HG03135 (cell line): ENCODE results near the gene MRTFB.

Source experiments
- ATAC-seq: cut with Tn5 transposase; IDR thresholded peaks from one replicate; pipeline ENCODE4 v1.9.1; 2021; ENCODE audit warnings: mild to moderate bottlenecking, moderate library complexity; ENCODE audit not compliant: unreplicated experiment

MRTFB gene

GRCh38 chr16:14225457-14225856 lies 154.3 kb downstream of the MRTFB start:
- ATAC-seq, result no peak

DNA sequence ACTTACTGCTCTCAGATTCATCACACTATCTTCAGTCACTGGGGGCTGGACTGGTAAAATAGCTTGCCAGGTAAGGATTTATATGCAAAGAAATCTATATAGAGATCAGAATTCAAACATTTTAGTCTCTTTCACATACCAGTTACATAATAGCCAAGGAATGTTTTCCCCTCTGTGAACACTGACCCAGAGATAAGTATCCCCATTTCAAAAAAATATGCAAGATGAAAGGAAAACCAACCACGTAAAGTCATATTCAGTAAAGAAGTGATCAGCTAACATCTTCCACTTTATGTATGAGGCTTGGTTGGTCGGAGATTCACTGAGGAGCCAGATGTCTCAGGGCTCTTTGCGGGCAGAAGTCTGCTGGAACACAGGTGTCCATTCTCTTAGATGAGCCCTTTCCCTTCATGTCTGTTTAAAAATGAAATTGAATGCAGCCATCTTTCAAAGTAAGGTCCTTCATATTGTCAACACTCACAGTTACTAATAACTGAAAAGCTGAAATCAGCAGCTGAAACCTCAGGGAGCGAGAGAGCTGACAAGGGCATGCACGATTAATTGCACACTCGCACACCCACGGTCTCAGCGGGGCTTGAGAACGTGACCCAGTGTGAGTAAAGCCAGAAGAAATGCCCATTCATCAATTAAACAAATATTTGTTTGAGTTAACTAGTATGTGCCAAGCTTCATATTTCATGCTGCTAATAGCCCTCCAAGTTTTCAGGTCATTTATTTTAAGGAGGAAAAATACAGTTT lies 161.2 kb downstream of the MRTFB start:
- no peak for ATAC-seq

DNA sequence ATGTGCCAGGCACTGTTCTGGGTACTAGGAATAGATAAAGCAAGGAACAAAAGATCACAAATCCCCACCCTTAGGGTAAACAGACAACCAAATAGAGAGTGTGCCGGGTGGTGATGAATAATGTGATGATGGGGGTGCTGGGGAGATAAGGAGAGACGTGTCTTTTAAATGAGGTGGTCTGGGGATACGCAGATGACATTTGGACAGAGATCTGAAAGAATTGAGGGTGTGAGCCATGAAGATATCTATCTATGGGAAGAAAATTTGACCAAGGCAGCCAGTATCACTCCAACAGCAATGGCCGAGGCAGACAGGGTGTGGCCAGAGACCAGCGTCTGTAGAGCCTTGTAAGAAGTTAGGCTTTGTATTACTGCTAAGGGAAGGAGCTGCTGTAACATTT lies 165.3 kb downstream of the MRTFB start:
- ATAC-seq, result no peak

DNA sequence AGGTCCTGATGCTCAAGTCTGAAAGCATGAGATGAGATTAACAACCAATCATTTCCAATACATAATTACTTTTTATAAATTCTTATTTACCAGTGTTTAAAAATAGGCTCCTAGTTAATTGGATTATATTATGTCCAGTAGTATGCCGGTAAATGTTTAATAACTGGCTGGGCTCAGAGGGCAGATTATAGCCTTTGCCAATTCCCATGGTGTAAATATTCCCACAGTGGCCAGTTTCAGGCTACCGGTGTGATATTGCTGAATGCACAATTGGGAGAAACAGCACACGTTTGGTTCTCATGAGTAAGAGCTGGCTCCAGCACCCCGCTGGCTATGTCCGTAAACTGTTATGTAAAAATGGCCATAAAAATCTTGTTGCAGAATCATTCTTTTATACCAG lies 167.6 kb downstream of the MRTFB start:
- ATAC-seq, result no peak

GRCh38 chr16:14239791-14240190 lies 168.7 kb downstream of the MRTFB start:
- no peak for ATAC-seq

GRCh38 chr16:14240219-14240843 lies 169.2 kb downstream of the MRTFB start:
- no peak for ATAC-seq

DNA sequence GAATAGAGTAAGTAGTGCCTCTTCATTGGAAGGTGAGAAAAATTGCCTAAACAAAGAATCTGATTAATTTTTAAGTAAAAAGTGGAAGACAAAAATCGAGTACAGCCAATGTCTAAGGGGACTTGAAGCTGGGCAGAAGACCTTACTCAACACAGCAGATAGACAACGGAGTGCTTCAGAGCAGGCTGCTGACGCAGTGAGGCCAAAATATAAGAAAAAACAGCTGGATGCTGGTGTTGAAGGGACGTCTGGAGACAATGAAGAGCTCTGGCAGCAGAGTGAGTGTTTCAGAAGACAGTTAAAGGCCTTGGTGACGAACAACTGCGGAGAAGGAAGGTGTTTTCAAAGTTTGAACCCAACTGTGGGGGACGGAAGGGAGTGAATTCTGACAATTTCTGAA lies 169.8 kb downstream of the MRTFB start:
- no peak for ATAC-seq

DNA sequence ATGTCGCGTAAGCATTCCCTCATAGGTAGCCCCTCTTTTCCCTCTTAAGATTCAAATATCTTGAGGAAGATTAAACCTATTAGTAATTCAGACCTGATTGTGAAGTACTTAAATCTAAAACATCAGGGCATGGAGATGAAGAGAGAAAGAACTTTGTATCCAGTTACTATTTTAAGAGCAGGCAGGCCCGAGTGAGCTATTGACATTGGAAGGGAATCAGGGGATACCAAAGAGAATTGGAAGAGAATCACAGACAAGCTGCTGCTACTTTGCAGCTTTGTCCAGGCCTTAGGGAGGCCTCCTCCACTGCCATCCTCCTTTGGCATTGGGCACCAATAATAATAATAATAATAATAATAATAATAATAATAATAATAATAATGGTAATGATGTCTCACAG lies 170.5 kb downstream of the MRTFB start:
- no peak for ATAC-seq

DNA sequence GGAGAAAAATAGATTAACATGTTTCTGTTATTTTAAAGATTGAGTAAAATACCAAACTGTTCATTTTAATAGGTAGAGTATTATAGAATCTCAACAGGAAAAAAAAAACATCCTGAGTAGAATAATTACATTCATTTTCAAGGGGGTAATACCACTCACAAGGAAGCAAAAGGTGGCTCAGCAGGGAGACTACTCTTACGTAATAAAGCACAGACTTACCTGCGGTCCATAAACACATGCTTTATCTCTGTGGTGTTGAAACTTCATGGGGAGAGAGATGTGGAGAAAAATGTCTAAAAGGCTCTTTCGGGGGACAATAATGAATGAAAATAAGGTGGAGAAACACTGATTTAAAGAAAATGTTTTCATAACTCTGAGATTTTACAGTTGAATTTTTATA lies 171.7 kb downstream of the MRTFB start:
- no peak for ATAC-seq

GRCh38 chr16:14244196-14245010 lies 173.3 kb downstream of the MRTFB start:
- ATAC-seq, result no peak

DNA sequence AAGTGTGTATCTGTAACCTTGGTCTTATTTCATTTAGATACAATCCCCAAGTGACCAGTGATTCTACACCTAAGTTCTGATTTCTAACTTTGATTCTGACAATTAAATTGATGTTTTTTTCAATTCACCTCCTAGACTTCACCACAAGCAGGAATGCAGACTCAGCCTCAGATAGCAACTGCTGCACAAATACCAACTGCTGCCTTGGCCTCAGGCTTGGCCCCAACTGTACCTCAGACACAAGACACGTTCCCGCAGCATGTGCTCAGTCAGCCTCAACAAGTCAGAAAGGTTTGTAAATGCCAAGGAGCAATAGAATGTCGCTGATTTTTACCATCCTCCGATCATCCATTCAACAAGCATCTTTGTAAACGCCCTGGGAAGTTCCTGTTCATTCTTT lies 177.7 kb downstream of the MRTFB start:
- no peak for ATAC-seq

DNA sequence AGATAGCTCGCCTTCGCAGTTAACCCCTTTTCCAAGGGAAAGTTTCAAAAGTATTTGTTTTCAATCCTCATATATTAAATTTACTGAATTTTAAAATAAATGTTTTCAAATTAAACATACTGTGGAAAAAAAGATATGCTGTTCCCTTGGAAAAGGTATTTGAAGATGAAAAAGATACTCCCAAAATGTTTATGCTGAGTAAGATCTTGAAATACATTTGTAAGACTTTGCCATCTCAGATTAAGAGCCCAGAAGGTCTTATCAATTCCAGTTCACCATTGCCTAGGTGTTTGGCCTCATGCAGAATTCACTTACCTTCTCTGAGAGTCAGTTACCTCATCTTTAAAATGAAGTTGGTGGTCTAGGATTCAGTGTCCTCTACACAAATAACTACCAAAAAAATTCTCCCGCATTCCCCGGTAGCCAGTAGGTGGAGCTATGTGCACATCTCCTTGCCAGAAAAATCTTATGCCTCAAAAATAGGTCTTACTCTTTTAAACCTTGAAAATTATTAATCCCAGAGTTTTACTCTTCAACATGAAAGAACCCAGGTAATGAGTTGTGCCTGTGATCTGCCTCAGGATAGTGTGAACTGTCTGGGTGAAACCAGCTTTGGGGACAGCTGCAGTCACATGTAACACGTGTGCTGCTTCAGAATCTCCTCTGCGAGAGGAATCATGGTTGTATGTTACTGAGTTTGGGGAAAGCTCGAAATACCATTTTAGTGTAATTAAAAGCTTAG lies 178.3 kb downstream of the MRTFB start:
- no peak for ATAC-seq

GRCh38 chr16:14251419-14251818 lies 180.3 kb downstream of the MRTFB start:
- ATAC-seq, result no peak

- no peak for ATAC-seq
These were observed 181.7 kb downstream of the MRTFB start for GRCh38 chr16:14252860-14253259.

DNA sequence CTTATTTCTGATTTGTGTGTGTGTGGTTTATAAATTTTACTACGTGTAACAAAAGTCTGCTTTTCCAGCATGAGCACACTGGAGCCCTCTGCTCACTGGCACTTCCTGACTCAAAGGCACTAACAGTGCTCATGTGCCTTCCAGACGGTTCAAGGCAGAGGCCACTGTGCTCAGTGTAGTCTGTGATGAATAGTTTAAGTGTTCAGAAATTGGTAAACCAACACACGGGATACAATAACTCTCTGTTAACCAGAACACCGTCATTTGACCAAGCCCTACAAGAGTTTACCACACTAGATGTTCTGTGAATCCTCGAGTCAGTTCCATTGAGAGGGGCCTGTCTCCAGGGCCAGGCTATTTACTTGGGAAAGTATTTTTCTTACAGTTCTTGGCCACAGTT lies 191.9 kb downstream of the MRTFB start:
- no peak for ATAC-seq

DNA sequence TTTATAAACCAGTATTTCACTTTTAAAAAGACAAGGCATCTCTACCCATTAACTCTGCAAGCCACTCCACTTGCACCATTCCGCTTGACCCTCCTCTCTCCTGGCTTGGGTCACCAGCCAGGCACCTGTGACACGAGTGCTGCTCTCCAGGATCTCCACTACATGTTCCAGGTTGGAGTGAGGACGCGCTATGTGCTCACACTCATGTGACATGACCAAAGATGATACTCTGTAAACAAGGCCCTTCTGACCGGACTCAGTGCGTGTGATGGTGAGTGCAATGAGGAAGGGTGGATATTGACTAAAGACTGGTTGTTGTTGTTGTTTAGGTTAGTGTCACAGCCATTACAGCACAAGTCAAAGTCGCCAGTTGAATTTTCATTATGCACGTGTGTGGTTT lies 192.7 kb downstream of the MRTFB start:
- no peak for ATAC-seq

DNA sequence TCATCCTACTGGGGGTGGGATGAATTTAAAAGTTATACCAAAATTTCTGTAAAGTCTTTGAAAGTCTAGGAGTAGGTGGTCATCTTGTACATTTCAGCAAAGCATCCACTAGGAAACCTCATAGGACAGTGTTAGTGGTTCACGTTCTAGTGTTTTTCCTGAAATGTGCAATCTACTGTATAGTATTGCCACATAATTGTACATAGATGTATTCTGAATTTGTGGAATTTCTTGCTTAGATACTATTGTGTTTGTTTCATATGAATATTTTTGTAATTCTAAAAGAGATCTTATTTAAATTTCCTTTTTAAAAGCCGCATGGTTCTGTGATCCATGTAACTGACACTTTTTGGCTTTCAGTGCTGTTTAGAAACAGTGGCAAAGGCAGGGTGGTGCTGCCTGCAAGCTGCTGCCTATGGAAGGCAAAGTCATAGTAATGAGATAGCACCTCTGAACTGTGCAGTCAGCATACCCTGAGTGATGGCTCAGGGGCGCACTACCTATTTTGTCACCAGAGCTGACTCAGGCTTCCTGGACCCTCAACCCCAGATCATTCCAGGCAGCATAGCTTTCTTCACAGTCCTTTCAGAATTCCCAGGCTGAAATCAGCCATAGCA lies 193.3 kb downstream of the MRTFB start:
- no peak for ATAC-seq

DNA sequence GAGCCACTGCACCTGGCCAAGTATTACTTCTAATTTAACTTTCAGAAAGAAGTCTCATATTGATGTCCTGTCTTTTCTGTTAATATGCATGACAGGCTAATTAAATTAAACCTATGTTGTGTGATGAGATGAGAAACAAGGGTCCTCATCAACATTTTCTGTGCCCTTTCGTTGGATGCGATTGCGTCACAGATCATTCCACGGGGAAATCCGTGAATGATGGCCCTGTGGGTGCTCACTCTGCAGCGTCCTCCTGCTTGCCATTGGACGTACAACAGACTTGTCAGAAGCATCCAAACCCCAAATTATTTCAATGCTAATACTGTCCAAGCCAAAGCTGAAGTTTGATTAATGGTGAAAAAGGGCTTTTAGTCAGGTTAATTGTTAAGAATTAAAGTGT lies 197.0 kb downstream of the MRTFB start:
- no peak for ATAC-seq

DNA sequence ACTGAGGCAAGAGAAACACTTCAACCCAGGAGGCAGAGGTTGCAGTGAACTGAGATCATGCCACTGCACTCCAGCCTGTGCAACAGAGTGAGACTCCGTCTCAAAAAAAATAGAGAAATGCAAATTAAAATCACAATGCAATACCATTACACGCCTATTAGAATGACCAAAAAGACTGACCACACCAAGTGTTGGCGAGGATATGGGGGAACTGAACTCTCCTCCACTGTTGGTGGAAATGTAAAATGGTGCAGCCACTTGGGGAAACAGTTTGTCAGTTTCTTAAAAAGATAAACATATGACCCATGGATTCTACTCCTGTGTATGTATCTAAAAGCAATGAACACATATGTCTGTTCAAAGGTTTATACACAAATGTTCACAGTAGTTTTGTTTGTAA lies 204.8 kb downstream of the MRTFB start:
- ATAC-seq, result no peak

DNA sequence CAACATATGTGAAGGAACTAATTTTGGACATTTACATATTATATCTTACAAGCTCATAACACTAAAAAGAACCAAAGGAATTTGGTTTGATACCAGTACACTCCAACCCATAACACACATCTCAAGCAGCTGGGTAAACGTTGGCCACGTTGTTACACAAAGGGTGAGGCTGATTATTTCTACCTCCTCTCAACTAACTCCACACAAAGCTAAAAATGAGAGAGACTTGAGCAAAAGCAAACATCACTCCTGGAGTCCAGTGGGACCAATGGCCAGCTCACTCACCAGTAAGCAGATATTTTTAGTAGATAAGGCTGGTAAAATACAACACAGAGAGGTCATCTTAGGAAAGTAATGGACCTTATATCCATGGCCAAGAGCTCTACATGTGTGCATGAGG lies 207.6 kb downstream of the MRTFB start:
- ATAC-seq, result no peak

GRCh38 chr16:14280541-14280940 lies 209.4 kb downstream of the MRTFB start:
- ATAC-seq, result no peak
